Measurements from ENCODE around the gene COL6A5.

- TF ChIP-seq POLR2A (IDR thresholded peaks at IDR 0.05; ENCODE audit: low read depth, low read length): no peak
- TF ChIP-seq POLR2AphosphoS5 (IDR thresholded peaks at IDR 0.05; ENCODE audit: low read depth, low read length): no peak
- no peak for TF ChIP-seq SPI1 (IDR thresholded peaks at IDR 0.05; ENCODE audit: low read depth, low read length)
- no peak for TF ChIP-seq POU2F2 (IDR thresholded peaks at IDR 0.05; ENCODE audit: low read depth, low read length)
- TF ChIP-seq TAF1 (IDR thresholded peaks at IDR 0.05; ENCODE audit: low read depth, low read length): no peak
Observed at GRCh38 chr3:130456540-130456939, 111.1 kb downstream of the COL6A5 start.
